ENCODE data around the gene GPX4.
"Not testable (repeated sequence)": the region's sequence is repeated elsewhere in the genome, so short reads cannot be mapped to it uniquely, and the experiment has no call there.

The GPX4 gene

GRCh38 chr19:1110809-1111640, 7.2 kb downstream of the GPX4 start:
- DNase-seq = no peak
- no peaks in the 10 kb centered on the region for H3K4me1 Mint-ChIP-seq
- no peaks in the 10 kb centered on the region for H3K36me3 Mint-ChIP-seq (ENCODE audit: low read depth)
- H3K27ac Mint-ChIP-seq = no peak overlapping the region
- H3K9me3 Mint-ChIP-seq = no peaks in the 10 kb centered on the region
- no peaks in the 10 kb centered on the region for H3K27me3 Mint-ChIP-seq
- no peak for ATAC-seq
- H3K4me3 Mint-ChIP-seq = no peak overlapping the region

- no peaks in the 10 kb centered on the region for H3K4me1 Mint-ChIP-seq
- H3K4me3 Mint-ChIP-seq = no peak overlapping the region
- no peaks in the 10 kb centered on the region for H3K27me3 Mint-ChIP-seq
- DNase-seq = no peak
- no peak for ATAC-seq
- H3K36me3 Mint-ChIP-seq (ENCODE audit: low read depth) = no peaks in the 10 kb centered on the region
- H3K27ac Mint-ChIP-seq = no peak overlapping the region
- no peaks in the 10 kb centered on the region for H3K9me3 Mint-ChIP-seq
Measured at GRCh38 chr19:1111641-1112267, 8.0 kb downstream of the GPX4 start.

GRCh38 chr19:1112268-1113029, 8.7 kb downstream of the GPX4 start:
- Mint-ChIP-seq H3K4me3 (no peak overlapping the region), H3K4me1 (no peaks in the 10 kb centered on the region), H3K36me3 (ENCODE audit: low read depth) (no peaks in the 10 kb centered on the region), H3K27me3 (no peaks in the 10 kb centered on the region), H3K27ac (no peak overlapping the region), H3K9me3 (no peaks in the 10 kb centered on the region)
- DNase-seq (no peak), ATAC-seq (no peak)

GRCh38 chr19:1113030-1113985, 9.5 kb downstream of the GPX4 start:
- no peak overlapping the region for H3K27ac Mint-ChIP-seq
- peak; percentile 93 for DNase-seq
- no peaks in the 10 kb centered on the region for H3K36me3 Mint-ChIP-seq (ENCODE audit: low read depth)

GRCh38 chr19:1113986-1114483, 10.2 kb downstream of the GPX4 start:
- Mint-ChIP-seq H3K4me3 (no peak overlapping the region), H3K4me1 (no peaks in the 10 kb centered on the region), H3K27me3 (no peaks in the 10 kb centered on the region), H3K27ac (no peak overlapping the region), H3K36me3 (ENCODE audit: low read depth) (peaks cover 2% of the 10 kb centered on the region), H3K9me3 (no peaks in the 10 kb centered on the region)
- DNase-seq (no peak), ATAC-seq (no peak)

More at GRCh38 chr19:1113030-1113985, 9.5 kb downstream of the GPX4 start:
- H3K4me1 Mint-ChIP-seq = no peaks in the 10 kb centered on the region
- peak; percentile 76 for ATAC-seq
- no peaks in the 10 kb centered on the region for H3K9me3 Mint-ChIP-seq
- H3K27me3 Mint-ChIP-seq = no peaks in the 10 kb centered on the region
- H3K4me3 Mint-ChIP-seq = no peak overlapping the region

GRCh38 chr19:1114728-1115127, 10.9 kb downstream of the GPX4 start:
- DNase-seq; H3K27me3 Mint-ChIP-seq; H3K4me3 Mint-ChIP-seq; H3K9me3 Mint-ChIP-seq; ATAC-seq; H3K4me1 Mint-ChIP-seq; H3K27ac Mint-ChIP-seq; H3K36me3 Mint-ChIP-seq (ENCODE audit: low read depth): not testable (repeated sequence)

GRCh38 chr19:1115646-1116420, 12.0 kb downstream of the GPX4 start:
- Mint-ChIP-seq H3K27me3 (no peaks in the 10 kb centered on the region), H3K36me3 (ENCODE audit: low read depth) (peaks cover 5% of the 10 kb centered on the region), H3K27ac (no peak overlapping the region), H3K4me1 (no peaks in the 10 kb centered on the region), H3K4me3 (no peak overlapping the region), H3K9me3 (no peaks in the 10 kb centered on the region)
- DNase-seq (no peak), ATAC-seq (no peak)

GRCh38 chr19:1116726-1117581, 13.2 kb downstream of the GPX4 start:
- no peak for DNase-seq
- ATAC-seq = no peak
- H3K9me3 Mint-ChIP-seq = no peaks in the 10 kb centered on the region
- H3K36me3 Mint-ChIP-seq (ENCODE audit: low read depth) = peaks cover 12% of the 10 kb centered on the region
- no peaks in the 10 kb centered on the region for H3K4me1 Mint-ChIP-seq
- no peaks in the 10 kb centered on the region for H3K27me3 Mint-ChIP-seq
- H3K4me3 Mint-ChIP-seq = no peak overlapping the region
- H3K27ac Mint-ChIP-seq = no peak overlapping the region

- Mint-ChIP-seq H3K9me3 (no peaks in the 10 kb centered on the region), H3K4me1 (no peaks in the 10 kb centered on the region), H3K27ac (no peak overlapping the region)
Measured at GRCh38 chr19:1117654-1118053, 13.9 kb downstream of the GPX4 start.

GRCh38 chr19:1118999-1119398, 15.2 kb downstream of the GPX4 start:
- H3K4me3 Mint-ChIP-seq = no peak overlapping the region
- peaks cover 15% of the 10 kb centered on the region for H3K36me3 Mint-ChIP-seq (ENCODE audit: low read depth)
- ATAC-seq = no peak
- DNase-seq = no peak
- no peaks in the 10 kb centered on the region for H3K27me3 Mint-ChIP-seq
- no peaks in the 10 kb centered on the region for H3K9me3 Mint-ChIP-seq
- no peak overlapping the region for H3K27ac Mint-ChIP-seq
- no peaks in the 10 kb centered on the region for H3K4me1 Mint-ChIP-seq

More at GRCh38 chr19:1117654-1118053, 13.9 kb downstream of the GPX4 start:
- ATAC-seq = no peak
- Mint-ChIP-seq H3K4me3 (no peak overlapping the region), H3K36me3 (ENCODE audit: low read depth) (peaks cover 12% of the 10 kb centered on the region), H3K27me3 (no peaks in the 10 kb centered on the region)
- DNase-seq = no peak

- H3K36me3 Mint-ChIP-seq (ENCODE audit: low read depth) = peaks cover 15% of the 10 kb centered on the region
- no peaks in the 10 kb centered on the region for H3K27me3 Mint-ChIP-seq
- ATAC-seq (no peak), DNase-seq (no peak)
- H3K4me3 Mint-ChIP-seq = no peak overlapping the region
- no peaks in the 10 kb centered on the region for H3K4me1 Mint-ChIP-seq
- H3K27ac Mint-ChIP-seq = no peak overlapping the region
- H3K9me3 Mint-ChIP-seq = no peaks in the 10 kb centered on the region
Measured at GRCh38 chr19:1119475-1120217, 15.9 kb downstream of the GPX4 start.

- H3K36me3 Mint-ChIP-seq (ENCODE audit: low read depth) = peaks cover 19% of the 10 kb centered on the region
- DNase-seq (no peak), ATAC-seq (no peak)
- H3K27ac Mint-ChIP-seq = no peak overlapping the region
- no peaks in the 10 kb centered on the region for H3K4me1 Mint-ChIP-seq
- H3K27me3 Mint-ChIP-seq = no peaks in the 10 kb centered on the region
- no peak overlapping the region for H3K4me3 Mint-ChIP-seq
- no peaks in the 10 kb centered on the region for H3K9me3 Mint-ChIP-seq
Measured at GRCh38 chr19:1121395-1121794, 17.6 kb downstream of the GPX4 start.
